ENCODE measurements around the gene CLCNKA. TPM values are rescaled to one million over a fixed set of nuclear protein-coding genes. Genes with fewer than 3 reads are reported as not detected.
A peak's percentile ranks its signal among the peaks of the same experiment; 100 is the strongest.

CLCNKA gene
- total RNA-seq, 4 donors from 2014 or later, result 2.9 TPM; not detected in 3

GRCh38 chr1:16077406-16078245 lies 55.8 kb downstream of the CLCNKA start:
- Histone ChIP-seq H3K27ac (peak overlapping the region in 1 of 2 donors; percentile 27), H3K27me3 (no peaks in the 10 kb centered on the region), H3K4me1 (peaks cover 4 to 11% of the 10 kb centered on the region in 2 donors), H3K4me3 (no peak overlapping the region), H3K36me3 (no peaks in the 10 kb centered on the region), H3K9me3 (no peaks in the 10 kb centered on the region)
- TF ChIP-seq POLR2A (IDR thresholded peaks at IDR 0.05) (no peak), CTCF (IDR thresholded peaks at IDR 0.05) (no peak)
- DNase-seq, result no peak
- intact Hi-C loops (cut with DNase I; ENCODE audit: low total_unique reads), result loop anchor here (2.0 to 10.0 kb wide), 3 partner anchors 109 to 285 kb away; no protein-coding TSS in a partner anchor

- Histone ChIP-seq H3K27me3 (no peaks in the 10 kb centered on the region), H3K27ac (peak overlapping the region in 1 of 2 donors; percentile 36), H3K4me1 (peaks cover 0 to 4% of the 10 kb centered on the region in 2 donors), H3K4me3 (no peak overlapping the region), H3K36me3 (no peaks in the 10 kb centered on the region), H3K9me3 (no peaks in the 10 kb centered on the region)
- intact Hi-C loops (cut with DNase I; ENCODE audit: low total_unique reads), result loop anchor here (2.0 to 10.0 kb wide), 3 partner anchors 108 to 283 kb away; no protein-coding TSS in a partner anchor
- TF ChIP-seq CTCF (IDR thresholded peaks at IDR 0.05) (peak; percentile 88 to 99 (median 94)), POLR2A (IDR thresholded peaks at IDR 0.05) (peak in 1 of 2 donors; percentile 19)
- peak; percentile 84 to 85 for DNase-seq
Measured at GRCh38 chr1:16078925-16079656, 57.3 kb downstream of the CLCNKA start.

- no peak for DNase-seq
- intact Hi-C loops (cut with DNase I; ENCODE audit: low total_unique reads), result no loop called here
- Histone ChIP-seq H3K9me3 (no peaks in the 10 kb centered on the region), H3K27ac (no peak overlapping the region), H3K4me3 (no peak overlapping the region), H3K36me3 (no peaks in the 10 kb centered on the region), H3K4me1 (peaks cover 0 to under 1% of the 10 kb centered on the region in 2 donors), H3K27me3 (no peaks in the 10 kb centered on the region)
- no peak for TF ChIP-seq CTCF (IDR thresholded peaks at IDR 0.05)
- no peak for TF ChIP-seq POLR2A (IDR thresholded peaks at IDR 0.05)
Measured at GRCh38 chr1:16080422-16081150, 58.8 kb downstream of the CLCNKA start.

- Histone ChIP-seq H3K27ac (no peak overlapping the region), H3K9me3 (no peaks in the 10 kb centered on the region), H3K4me1 (no peaks in the 10 kb centered on the region), H3K36me3 (no peaks in the 10 kb centered on the region), H3K4me3 (no peak overlapping the region), H3K27me3 (no peaks in the 10 kb centered on the region)
- intact Hi-C loops (cut with DNase I; ENCODE audit: low total_unique reads), result no loop called here
- no peak for TF ChIP-seq CTCF (IDR thresholded peaks at IDR 0.05)
- TF ChIP-seq POLR2A (IDR thresholded peaks at IDR 0.05), result no peak
- no peak for DNase-seq
Measured at GRCh38 chr1:16081636-16082035, 59.8 kb downstream of the CLCNKA start.
